AG09309 (cell line): ENCODE data around the gene KRT4.

Source experiments
- DNase-seq: peaks from one replicate; pipeline ENCODE4 v3.0.0-alpha.2; 2010; ENCODE audit warnings: low read depth
- H3K4me3 ChIP-seq: 2 replicates; pipeline ENCODE4 v1.5.1; 2011; ENCODE audit warnings: mild to moderate bottlenecking, low read depth, low read length, moderate library complexity; ENCODE audit not compliant: control insufficient read depth
- CTCF ChIP-seq: IDR thresholded peaks from 2 replicates; pipeline ENCODE4 v1.5.1; 2011; ENCODE audit warnings: mild to moderate bottlenecking, low read depth, low read length, inconsistent platforms; ENCODE audit not compliant: insufficient read depth, control insufficient read depth; ENCODE audit errors: missing control alignments

The KRT4 gene

GRCh38 chr12:52778833-52779232 is 35.1 kb downstream of the KRT4 start:
- no peak for DNase-seq
- H3K4me3 ChIP-seq = no peak overlapping the region
- no peak for TF ChIP-seq CTCF

- TF ChIP-seq CTCF = no peak
- no peak overlapping the region for H3K4me3 ChIP-seq
- DNase-seq = no peak
Measured at GRCh38 chr12:52777566-52777965, 36.4 kb downstream of the KRT4 start.

DNA sequence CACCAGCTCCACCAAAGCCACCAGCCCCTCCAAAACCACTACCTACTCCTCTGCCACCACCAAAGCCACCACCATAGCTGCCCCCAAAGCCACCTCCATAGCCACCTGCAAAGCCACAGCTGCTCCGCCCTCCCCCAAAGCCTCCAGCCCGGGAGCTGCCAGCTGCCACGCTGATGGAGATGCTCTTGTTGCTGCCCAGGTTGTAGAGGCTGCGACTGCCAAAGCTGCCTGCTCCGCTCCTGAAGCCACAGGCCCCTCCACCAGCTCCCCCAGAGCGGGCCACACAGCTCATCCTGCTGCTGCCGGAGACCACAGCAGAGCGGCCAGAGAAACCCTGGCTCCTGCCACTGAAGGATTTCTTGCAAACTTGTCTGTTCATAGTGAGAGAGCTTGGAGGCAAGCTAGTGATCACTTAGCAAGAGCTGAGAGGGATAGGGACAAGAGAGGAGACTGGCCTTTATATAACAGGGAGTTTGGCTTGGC is 37.0 kb downstream of the KRT4 start, which contains the start of gene KRT76:
TSS of gene KRT76 (minus strand) at position 433 of the 483 bp plus-strand sequence. CDS start at position 379, 54 bp downstream.
- TF ChIP-seq CTCF = no peak
- H3K4me3 ChIP-seq = no peak within 1 kb of the TSS
- DNase-seq = no peak

- no peak for TF ChIP-seq CTCF
- no peak for DNase-seq
- no peak overlapping the region for H3K4me3 ChIP-seq
Measured at GRCh38 chr12:52776435-52776834, 37.5 kb downstream of the KRT4 start.

GRCh38 chr12:52774629-52775250 is 39.2 kb downstream of the KRT4 start:
- no peak for TF ChIP-seq CTCF
- no peak overlapping the region for H3K4me3 ChIP-seq
- no peak for DNase-seq

GRCh38 chr12:52772772-52773171 is 41.1 kb downstream of the KRT4 start:
- no peak overlapping the region for H3K4me3 ChIP-seq
- DNase-seq = no peak
- TF ChIP-seq CTCF = no peak
